CD4-positive, alpha-beta T cell treated with Interferon gamma for 1 hour (primary cell): ENCODE measurements around the gene CAMK2B.

Experiments used
- DNase-seq: peaks from one replicate; pipeline ENCODE4 v3.0.0-alpha.2; 2020

Gene CAMK2B

DNA sequence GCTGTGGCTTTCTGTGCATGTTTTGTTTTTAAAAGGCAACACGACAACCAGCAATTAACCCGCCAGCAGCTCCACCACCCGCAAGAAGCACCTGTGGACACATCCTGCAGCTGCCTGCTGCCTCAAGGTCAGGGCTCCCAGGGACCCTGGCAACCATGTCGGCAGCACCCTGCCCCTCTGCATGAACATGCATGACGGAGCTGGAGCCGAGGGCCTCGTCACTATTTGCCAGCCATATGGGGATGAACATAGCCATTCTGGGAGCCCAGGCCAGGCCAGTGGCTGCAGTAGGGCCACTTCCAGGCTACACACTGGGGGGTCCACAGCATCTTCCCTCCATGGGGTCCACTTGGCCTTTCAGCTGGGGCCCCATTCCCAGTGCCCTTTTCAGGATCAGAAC is 52.9 kb downstream of the CAMK2B start:
- DNase-seq, result no peak

DNA sequence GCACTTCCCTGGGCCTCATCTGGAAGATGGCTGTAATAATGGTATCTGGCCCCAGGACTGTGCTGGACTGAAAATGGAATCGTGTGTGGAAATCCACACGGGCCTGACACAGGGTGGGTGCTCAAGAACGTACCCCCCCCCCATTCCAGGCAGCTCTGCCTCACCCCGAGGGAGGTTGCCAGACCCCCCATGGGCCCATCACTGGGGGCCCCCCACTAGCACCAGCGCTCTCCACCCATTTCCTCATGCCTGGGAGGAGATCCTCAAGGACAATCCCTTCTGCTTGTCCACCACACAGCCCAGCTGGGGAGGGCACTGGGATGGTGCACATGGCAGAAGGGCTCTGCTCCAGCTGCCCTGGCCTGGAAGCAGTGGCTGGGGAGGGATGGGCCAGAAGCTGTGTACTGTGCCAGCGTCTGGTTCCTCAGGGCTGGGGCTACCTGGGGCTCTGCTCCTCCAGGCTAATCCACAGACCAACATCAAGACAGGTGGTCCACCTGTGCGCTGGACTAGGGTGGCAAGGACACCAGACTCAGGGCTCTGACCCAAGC is 55.4 kb downstream of the CAMK2B start:
- no peak for DNase-seq

DNA sequence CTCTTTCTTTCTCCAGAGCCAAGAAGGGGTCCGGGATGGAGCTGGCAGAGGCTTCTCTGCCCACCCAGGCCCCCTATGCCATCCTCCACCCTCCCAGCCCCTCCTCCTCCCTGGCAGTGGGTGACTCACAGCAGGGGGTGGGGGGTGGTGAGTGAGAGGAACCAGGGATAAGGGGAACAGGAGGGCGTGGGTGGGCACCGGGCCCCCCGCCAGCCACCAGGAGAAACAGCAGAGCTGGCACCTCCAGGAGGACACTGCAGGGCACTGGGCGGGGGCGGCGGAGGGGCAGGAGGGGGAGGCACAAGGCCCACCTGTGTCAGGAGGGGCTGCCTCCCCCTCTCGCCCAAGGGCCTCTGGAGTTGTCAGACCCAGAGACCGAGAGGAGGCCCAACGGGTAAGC is 56.0 kb downstream of the CAMK2B start:
- no peak for DNase-seq

DNA sequence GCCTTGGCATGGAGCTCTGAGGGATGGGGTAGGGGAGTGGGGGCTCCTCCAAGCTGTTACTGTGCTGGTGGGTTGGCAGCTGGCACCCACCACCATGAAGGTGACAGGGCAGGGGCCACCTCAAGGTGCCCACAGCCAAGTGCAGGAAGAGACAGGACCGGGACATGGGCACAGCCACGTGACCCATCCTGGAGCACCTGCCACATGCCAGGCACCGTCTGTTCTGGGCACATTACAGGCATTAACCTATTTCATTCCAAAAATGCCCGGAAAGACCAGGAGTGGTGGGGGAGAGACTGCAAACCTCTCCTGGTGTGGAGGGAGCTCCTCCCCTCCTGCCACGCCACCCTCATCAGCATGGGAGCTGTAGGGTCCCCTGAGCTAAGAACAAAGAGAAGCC is 56.7 kb downstream of the CAMK2B start:
- DNase-seq, result no peak

DNA sequence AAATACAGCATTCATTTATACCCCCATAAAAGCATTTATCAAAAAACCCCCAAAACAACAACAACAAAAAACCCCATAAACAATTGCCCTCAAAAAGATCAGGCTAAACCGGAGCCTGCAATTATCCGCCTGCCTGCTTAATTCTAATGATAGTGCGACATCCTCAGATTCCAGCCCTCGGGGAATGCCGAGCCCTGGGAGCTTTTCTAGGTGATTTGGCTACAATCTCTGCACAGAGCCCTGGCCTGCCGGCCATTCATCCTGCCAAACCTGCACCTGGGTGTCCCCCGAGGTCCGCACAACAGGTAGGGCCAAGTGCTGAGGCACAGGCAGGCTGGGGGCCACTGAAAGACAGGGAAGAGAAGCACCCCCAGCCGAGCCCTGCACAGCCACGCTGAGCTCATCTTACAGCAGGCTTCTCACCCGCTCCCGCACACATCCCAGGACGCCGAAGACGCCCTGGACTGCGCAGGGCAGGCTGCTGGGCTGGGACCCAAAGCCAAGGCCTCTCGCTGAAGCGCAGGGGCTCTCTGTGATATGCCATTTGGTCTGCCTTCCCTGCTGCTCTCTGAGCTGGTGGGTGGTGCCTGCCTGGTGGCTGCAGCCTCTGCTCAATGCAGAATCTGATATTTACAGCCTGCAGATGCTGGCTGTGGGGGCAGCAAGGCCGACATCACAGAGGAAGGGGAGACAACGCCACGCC is 57.5 kb downstream of the CAMK2B start:
- DNase-seq, result no peak

DNA sequence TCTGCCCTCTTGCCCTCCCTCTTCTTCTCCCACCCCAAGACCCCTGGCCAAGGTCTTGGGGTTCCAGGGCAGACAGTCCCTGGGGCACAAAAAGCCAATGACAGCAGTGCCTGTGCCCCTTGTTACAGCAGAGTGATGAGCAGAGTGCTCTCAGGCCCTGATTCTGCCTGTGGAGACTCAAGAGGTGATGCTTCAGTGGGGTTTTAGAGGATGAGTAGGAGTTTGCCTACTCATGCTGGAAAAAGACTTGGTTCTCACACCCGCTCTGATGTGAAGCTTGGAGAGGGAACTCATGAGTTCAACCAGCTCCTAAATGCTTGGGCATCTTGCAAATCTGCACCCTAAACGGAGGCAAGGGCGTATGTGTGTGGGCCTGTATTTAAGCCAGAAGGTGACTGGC is 58.2 kb downstream of the CAMK2B start:
- no peak for DNase-seq

DNA sequence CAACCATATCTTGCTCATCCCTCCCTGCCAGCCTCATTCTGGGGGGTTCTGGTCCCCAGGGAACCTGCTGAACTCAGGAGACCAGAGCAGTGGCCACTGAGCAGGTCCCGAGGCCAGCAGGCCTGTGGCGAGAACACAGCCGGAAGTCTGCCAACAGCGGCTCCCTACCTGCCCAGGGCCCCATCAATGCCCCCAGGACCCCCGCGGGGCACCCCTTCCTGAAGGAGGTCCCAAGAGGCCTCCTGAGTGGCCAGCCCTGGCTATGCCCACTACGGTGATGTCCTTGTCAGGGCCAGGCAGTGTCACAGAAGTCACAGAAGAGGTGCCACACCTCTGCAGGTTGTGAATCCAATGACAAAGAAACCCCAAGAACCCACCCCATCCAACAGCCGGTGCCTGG is 58.9 kb downstream of the CAMK2B start:
- DNase-seq, result no peak

DNA sequence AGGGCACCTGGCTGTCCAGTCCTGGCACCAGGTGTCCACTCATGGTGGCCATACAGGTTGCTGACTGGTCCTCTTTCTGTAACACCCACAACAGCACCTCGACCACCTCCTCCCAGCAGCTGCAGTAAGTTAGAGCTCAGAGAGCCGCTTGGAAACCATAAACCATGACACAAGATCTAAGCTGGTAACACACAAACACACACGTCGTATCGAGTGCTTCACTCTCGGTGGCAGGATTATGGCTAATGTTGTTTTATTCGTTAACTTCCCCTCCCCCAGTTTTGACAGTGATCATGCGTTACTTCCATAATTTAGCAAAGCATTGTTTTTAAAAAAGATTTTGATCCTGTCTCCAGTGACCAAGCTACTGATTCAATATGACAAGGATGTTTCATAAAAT is 59.7 kb downstream of the CAMK2B start:
- no peak for DNase-seq

DNA sequence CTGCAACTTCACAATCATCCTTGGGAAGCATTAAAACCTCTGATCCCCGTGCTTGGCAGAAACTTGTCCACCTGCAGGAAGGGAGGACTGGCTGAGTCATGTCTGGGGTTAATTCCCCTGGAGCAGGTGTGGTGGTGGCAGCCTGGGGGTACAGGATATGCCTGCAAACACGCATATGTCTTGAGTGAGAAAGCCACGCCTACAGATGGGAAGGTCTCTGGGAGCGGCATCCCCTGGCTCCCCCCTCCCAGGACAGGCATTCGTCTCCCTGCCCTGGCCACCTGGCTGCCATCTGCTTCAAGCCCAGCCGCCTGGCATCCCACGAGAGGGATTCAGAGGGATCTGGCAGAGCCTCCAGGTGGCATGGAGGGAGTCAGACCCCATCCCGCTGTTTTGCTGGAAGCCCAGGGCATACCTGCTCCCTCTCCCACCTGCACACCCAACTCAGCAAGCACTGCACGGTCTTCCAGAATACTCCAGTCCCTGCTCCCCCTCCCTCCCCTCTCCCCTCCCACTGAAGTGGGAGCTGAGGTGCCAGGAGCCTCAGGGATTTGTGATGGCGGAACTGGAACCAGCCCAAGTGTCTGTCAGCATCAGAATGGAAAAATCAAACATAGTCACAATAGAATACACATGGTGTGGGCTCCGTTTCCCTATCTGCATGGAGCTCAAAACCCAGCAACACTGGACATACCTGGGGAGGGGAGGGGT is 61.0 kb downstream of the CAMK2B start:
- no peak for DNase-seq

DNA sequence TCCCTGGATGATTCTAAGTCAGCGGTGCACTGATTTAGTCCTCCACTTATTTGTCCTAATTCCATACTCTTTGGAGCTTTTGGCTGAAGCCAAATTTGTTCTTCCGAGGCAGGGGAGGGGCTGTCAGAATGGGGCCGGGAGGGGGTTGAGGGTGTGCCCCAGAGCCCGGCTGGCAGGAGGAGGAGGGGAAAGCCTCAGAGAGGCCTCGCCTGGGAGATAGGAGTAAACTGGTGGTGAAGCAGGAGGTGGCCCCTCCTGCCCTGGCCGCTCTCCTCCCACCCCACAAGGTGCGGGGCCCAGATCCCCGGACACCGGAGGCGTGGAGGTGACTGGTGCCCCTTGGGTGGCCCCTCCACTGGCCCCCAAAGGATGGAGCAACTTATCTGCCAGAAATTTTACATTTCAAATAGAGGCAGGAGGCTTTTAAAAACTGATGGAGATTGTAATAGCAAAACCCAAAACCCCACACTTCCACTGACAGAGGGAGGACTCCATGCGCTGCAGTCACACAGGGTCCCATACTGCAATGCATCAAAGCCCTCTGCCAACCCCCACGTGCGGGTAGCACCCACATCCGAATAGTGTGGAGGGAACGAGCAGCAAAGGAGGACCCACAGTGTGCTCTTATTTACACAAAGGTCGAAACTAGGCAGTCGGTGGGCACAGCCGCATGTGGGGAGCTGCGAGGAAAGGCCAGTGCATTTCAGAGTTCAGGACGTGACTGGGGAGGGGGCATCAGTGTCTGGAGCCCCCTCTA is 61.9 kb downstream of the CAMK2B start:
- no peak for DNase-seq

DNA sequence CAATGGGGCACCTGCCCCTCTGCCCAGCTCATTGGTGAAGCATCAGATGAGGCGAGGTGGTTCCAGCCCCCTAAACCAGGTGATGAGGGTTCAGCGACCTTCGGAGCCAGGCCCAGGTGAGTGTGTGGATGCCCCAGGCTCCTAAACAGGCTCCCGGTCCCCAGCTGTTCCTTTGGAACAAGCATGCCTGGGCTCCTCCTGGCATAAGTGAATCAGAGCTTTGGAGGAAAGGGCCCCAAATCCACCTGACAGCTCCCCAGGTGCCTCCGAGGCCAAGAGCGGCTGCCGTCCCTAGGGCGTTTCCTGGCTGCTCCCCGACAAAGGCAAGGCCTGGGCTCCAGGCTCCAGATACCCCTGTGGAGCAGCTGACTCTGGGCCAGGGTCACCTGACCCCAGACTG is 63.4 kb downstream of the CAMK2B start:
- DNase-seq, result no peak

DNA sequence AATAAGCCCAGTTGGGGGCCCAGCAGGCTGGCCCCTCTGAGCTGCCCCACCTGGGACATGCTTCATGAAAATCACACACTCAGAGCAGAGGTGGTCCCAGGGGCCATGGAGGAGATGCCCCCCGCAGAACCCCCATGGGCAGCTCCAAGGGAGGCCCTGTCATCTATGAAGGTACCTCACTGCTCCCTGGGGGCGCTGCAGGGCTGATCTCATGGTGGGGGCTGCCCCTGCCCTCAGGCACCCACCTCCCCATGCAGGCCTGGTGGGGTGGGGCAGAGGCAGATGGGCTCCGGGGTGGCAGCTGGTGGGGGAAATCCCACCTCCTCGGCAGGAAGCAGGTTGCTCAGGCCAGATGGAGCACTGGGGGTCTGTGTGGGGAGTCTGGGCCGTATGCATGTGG is 64.2 kb downstream of the CAMK2B start:
- peak; percentile 18 for DNase-seq

DNA sequence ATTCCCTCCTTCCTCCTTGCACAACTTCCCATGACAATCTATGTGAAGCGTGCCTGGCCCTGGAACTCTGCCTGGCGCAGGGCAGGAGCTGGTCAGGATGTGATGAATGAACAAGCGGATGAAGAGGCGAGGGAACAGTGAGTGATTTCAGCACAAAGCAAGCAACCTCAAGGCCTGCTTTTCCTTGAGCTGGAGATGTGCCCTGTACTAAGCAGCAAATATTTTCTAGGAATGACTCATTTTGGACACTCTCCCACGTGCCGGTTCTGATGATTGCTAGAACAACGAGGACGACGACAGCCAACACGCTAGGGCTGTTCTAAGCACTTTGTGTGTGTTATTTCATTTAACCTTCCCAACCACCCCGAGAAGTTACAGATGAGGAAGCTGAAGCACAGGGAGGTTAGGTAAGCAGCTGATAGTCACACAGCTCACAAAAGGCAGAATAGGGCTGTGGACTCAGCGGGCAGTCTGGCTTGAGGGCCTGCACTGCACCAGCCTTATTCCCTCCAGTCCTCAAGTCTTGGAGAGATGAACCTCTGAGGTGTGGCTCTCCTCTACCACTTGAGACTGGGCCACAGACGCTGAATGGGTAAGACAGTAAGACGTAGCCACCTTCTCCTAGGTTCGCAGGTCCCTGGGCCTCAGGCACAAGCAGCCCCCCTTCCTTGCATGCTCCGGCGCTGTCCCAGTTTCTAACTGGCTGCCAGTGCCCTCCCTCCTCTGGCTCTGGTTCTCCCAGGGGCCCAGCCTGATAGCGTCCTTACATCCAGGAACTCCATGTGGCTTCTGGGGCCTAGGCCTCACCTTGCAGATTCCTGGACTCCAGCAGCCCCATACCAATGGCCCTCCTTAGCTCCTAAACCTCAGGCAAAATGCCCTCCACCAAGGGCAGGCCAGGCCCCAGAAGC is 65.6 kb downstream of the CAMK2B start:
- no peak for DNase-seq

DNA sequence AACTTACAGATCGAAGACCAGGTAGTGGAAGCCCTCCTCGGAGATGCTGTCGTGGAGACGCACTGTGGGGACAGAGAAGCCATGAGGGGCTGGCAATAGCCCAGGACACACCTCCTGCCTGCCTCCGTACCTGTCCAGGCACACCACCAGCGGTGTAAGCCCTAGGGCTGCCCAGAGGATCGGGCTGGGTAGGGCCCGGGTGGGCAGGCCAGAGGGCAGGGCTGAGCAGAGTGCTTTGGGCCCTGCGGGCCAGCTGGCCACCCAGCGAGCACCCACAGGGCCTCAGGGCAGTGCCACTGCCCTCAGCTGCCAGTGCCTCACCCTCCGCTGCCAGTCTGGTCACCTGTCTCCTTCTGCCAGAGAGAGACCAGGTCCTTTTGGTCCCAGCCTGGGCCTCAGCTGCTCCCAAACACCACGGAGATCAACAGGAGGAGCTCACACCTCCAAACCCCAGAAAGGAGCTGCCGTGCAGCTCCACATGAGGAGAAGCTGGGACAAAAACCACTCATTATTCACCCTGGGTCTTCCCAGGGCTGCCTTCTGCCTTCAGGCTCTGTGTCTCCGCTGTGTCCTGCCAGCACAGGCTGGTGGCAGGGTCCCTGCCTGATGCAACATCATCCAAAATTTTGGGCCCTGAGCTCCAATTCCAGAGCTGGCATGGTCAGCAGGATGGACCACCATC is 66.4 kb downstream of the CAMK2B start:
- DNase-seq, result no peak

DNA sequence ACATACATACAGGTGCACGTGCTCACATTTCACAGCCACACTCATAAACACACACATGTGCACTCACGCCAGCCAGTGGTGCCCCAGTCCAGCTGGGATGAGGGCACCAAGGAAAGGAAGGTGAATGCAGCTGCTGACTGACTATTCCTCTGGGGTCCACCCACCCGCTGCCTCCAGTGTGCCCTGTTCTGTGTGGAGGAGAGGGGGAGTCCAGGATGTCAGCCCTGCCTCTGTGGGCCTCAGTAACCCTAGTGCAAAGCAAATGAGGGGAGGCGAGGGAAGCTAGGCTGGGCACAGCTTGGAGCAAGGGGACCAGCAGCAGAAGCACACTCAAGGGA is 67.0 kb downstream of the CAMK2B start:
- DNase-seq, result no peak

DNA sequence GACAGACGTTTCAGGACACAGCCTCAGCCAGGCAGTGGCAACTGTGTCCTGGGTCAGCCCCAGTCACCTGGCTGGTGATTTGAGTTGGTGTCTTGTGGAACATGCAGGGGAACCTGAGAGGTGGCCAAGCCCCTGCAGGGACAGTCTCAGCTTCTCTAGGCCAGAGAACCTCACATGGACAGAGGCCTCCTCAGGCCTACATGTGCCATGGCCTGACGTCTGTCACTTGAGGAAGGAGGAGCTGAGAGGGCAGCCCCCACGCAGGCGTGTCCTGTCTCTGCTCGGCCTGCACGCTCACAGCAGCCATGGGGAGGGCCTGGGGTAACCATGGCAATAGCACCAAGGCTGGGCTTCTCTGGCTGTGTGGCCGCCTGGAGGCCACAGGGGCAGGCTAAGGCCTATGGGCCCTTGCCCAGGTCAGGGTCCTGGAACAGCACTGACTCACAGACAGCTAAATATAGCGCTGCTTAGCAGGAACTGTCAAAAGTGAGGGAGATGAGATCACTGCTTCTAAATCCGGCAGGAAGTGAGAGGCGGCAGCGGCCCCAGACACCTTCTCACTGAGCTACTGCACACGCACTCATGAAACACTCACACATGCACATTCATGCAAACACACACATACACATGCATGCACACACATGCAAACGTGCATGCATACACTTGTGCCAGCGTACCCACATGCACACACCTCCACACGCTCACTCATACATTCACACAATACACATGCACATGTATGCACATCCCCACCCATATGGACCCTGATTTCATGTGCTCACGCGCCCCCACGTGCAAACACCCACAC is 67.6 kb downstream of the CAMK2B start:
- peak; percentile 79 for DNase-seq

DNA sequence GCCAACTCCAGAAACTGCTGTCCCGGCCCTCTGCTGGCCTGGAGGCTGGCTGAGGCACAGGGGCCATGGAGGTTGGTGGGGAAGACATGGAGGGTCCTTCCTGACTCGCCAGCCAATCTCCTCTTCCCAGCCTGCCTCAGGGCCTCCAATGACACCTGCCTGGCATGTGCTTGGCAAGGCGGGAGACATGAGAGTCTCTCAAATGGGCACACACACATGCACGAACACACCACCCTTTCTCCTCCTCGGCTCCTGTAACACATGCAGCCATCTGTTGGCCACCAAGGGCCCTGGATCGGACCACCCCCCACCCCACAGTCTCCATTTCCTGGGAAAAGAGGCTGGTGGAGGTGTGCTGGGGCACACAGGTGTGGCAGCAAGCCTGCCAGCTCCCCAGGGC is 68.2 kb downstream of the CAMK2B start:
- no peak for DNase-seq

DNA sequence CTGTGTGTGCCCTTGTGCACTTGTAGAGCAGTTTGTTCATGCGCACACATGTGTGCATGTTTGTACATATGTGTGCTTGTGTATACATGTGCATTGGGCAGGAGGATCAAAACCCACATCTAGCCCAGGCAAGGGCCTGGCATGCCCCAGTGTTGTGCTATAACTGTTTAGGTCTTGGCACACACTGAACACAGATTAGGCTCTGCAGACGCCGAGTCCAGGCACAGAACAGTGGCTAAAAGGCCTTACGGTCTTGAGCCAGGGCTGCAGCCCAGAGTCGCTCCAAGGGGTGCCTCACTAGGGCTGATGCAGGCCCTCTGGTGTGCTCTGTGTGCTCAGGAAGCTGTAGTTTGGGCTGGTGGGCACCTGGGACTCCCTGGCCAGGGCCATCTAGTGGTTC is 68.9 kb downstream of the CAMK2B start:
- no peak for DNase-seq

DNA sequence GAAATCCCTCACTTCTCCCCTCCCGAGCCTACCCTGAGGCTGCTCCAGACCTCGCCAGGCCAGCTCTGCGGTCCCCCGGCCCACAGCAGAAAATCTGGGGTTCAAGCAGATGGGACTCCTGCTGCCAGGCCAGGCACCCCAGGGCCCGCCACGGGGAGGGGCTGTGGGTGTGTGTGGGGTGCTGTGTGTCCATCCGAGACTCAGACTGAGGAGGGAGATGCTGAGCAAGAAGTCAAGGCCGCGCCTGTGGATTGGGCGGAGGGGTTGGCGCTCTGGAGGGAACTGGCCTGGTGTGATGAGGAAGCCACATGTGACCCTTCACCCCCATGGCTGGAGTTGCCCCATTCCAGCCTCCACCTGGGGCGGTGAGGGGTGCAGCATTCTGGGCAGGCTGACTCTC is 73.5 kb downstream of the CAMK2B start:
- no peak for DNase-seq

DNA sequence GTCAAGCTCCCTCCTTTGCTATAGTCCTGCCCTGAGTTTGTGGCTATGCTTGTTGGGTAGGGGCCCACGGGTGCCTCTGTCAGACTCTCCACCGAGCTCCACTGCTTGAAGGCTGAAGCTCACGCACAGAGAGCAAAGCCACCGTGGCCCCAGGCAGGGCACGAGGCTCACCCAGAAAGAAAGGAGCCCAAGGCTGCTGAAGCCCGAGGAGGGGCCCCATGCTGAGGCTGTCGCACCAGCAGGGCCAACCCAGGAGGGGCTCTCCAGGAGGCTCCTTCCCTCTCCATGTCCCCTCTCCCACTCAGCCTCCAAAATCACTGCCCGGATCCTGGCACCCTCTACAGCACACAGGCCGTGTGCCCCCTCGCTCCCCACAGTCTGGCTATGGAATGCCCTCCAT is 74.1 kb downstream of the CAMK2B start:
- DNase-seq, result no peak

DNA sequence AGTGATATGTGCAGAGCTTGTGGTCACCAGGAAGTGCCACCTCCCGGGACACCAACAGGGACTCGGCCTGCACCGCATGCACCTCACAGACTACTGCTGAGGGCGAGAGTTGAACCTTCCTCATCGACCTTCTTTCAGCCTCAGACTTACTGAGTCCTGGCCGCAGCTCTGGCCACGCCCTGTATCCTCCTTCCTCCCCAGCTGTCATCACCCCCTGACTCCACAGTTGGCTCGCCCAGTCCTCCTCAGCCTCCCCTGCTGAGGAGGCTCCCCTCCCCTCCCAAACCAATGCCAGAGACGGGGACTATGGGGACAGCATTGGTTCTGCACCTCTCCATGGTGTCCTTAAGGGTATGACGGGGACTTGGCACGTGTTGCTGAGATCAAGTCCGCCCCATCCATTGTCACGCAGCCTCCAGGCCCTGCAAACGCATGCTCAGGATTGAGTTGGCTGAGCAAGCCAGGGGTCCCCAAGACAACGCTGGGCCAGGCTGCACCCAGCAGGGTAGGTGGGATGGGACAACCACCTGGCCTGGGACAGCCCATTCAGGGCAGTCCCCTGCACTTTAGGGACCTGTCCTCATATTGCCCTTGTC is 75.7 kb downstream of the CAMK2B start:
- DNase-seq, result no peak
